OCI-LY1 (cell line): ENCODE measurements around the gene ZNRF1.

ENCODE experiments used
- EZH2 ChIP-seq: fragments of 200-600 bp; sonication (generic), shearing (Covaris generic); IDR thresholded peaks from 2 replicates; pipeline ENCODE4 v1.8.0; 2017; ENCODE audit warnings: borderline replicate concordance, mixed run types, mild to moderate bottlenecking, antibody characterized with exemption, low read length, moderate library complexity, mixed read lengths
- TF ChIP-seq, protein P1 (sequence below): fragments of 200-600 bp; sonication (generic), shearing (Covaris generic); IDR thresholded peaks from 2 replicates; pipeline ENCODE4 v1.5.1; 2017; ENCODE audit warnings: mild to moderate bottlenecking, antibody characterized with exemption, low read length, moderate library complexity, mixed read lengths

DNA sequence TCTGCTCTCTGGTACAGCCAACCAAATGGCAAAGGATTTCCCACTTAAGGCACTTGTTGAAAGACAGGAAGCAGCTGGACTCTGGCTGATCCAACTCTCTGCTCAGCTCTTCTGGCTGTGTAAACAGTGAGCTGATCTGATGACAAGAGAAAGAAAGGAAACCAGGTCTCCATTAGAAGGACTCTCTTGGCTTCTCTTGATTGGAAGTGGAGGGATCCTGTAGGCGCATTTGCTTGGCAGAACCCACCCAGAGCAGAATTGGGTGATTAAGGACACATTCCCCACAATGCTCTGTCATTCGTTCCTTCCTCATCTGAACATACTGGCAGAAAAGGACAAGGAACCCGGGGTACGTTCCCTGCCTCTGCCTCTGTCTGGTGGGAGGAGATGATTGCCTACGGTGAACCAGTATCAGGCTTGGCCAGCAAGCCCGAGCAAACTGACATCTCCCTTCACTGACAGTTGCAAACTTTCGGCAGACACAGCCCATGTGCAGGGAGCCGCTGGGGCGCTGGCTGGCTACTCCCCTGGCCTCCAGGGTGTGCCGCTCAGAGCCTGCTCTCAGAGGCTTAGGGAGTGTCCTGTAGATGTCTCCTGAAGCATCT is 88.7 kb downstream of the ZNRF1 start:
- TF ChIP-seq, protein P1, sequence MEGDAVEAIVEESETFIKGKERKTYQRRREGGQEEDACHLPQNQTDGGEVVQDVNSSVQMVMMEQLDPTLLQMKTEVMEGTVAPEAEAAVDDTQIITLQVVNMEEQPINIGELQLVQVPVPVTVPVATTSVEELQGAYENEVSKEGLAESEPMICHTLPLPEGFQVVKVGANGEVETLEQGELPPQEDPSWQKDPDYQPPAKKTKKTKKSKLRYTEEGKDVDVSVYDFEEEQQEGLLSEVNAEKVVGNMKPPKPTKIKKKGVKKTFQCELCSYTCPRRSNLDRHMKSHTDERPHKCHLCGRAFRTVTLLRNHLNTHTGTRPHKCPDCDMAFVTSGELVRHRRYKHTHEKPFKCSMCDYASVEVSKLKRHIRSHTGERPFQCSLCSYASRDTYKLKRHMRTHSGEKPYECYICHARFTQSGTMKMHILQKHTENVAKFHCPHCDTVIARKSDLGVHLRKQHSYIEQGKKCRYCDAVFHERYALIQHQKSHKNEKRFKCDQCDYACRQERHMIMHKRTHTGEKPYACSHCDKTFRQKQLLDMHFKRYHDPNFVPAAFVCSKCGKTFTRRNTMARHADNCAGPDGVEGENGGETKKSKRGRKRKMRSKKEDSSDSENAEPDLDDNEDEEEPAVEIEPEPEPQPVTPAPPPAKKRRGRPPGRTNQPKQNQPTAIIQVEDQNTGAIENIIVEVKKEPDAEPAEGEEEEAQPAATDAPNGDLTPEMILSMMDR = no peak
- no peak for TF ChIP-seq EZH2
